Heart left ventricle (tissue), 16 donors: ENCODE results near the gene PPT2. TPM values are rescaled to one million over a fixed set of nuclear protein-coding genes. Genes with fewer than 3 reads are reported as not detected.

Experiments used
- ATAC-seq, 4 donors: fragments of 200-7000 bp; cut with Tn5 transposase; one replicate each; pipeline ENCODE4 v1.9.1; 2020 to 2022; ENCODE audit warnings: moderate library complexity in 4 of 4, mild to moderate bottlenecking in 3 of 4, moderate number of reproducible peaks in 1 of 4
- DNase-seq, 5 donors: peaks; one replicate each; pipeline ENCODE4 v3.0.0-alpha.2; 2020
- H3K27ac ChIP-seq, 12 donors: fragments of 200-600 bp; sonication (generic) in 4 of 12; one replicate each; pipeline versions ENCODE4 v1.5.0 to v1.8.0; 2016 to 2022; ENCODE audit warnings: mild to moderate bottlenecking in 2 of 12
- H3K27me3 ChIP-seq, 9 donors: fragments of 200-600 bp; sonication (generic) in 2 of 9; one replicate each; pipeline versions ENCODE4 v1.5.1 to v1.8.0; 2016 to 2022; ENCODE audit warnings: mild to moderate bottlenecking in 3 of 9
- H3K36me3 ChIP-seq, 9 donors: fragments of 200-600 bp; sonication (generic) in 2 of 9; one replicate each; pipeline versions ENCODE4 v1.5.0 to v1.8.0; 2018 to 2022; ENCODE audit warnings: mild to moderate bottlenecking in 2 of 9
- H3K4me1 ChIP-seq, 12 donors: fragments of 200-600 bp; sonication (generic) in 4 of 12; one replicate each; pipeline versions ENCODE4 v1.5.0 to v1.8.0; 2016 to 2022; ENCODE audit warnings: mild to moderate bottlenecking in 3 of 12
- H3K4me3 ChIP-seq, 12 donors: fragments of 200-600 bp; sonication (generic) in 4 of 12; one replicate each; pipeline versions ENCODE4 v1.5.0 to v1.8.0; 2017 to 2022; ENCODE audit warnings: mild to moderate bottlenecking in 9 of 12, moderate library complexity in 4 of 12
- H3K9me3 ChIP-seq, 12 donors: fragments of 200-600 bp; sonication (generic) in 4 of 12; one replicate each; pipeline versions ENCODE4 v1.5.0 to v1.8.0; 2016 to 2022; ENCODE audit warnings: mild to moderate bottlenecking in 1 of 12
- CTCF ChIP-seq, 12 donors: fragments of 200-600 bp; sonication (generic) in 4 of 12; IDR thresholded peaks; one replicate each; pipeline versions ENCODE4 v1.5.0 to v1.8.0; 2018 to 2022; ENCODE audit warnings: antibody characterized with exemption in 12 of 12, mild to moderate bottlenecking in 5 of 12
- POLR2A ChIP-seq, 2 donors: fragments of 450-650 bp; IDR thresholded peaks; one replicate each; pipeline ENCODE4 v1.6.1; 2017; ENCODE audit warnings: antibody characterized with exemption in 2 of 2, mild to moderate bottlenecking in 2 of 2, moderate library complexity in 2 of 2
- WGBS, 4 donors: extraction: QIAGEN DNeasy Blood & Tissue Kit in 2 of 4; methylation state at CpG; one replicate each; pipeline versions ENCODE4 v1.1.5 to v1.1.7; 2013 to 2018; 5-methylcytosine and 5-hydroxymethylcytosine counted together
- intact Hi-C, 10 donors: fragments of 100-400 bp; cut with DNase I; formaldehyde crosslinking; loops; one replicate each; pipeline versions ENCODE4 v1.11.1 to v1.14.2; 2022
- polyA plus RNA-seq, 2 donors: library from polyadenylated mRNA; stranded (reverse); fragments of 200-250 nt; gene quantifications; one replicate each; pipeline ENCODE4 v1.2.3, GENCODE V29; 2013
- total RNA-seq, 9 donors: library from RNA; depleted of rRNA in 2 of 9; stranded (reverse); fragments of >200 nt in 2 of 9; fragmentation: NEBNext Ultra II Directional in 3 of 9; extraction: Animal tissue kit (Norgen Biotek cat#: 25700) in 3 of 9; gene quantifications; one replicate each; pipeline versions ENCODE4 v1.1.0 to v1.2.4, GENCODE V29; 2016 to 2023
- donor health status: ischemic (EF 13 %, LVEDD 7.1; RV severe dilation, severe dysfunction).
- donor health status: healthy with polysubstance abuse.
- donor health status: DM: no; HTN: yes; CAD: no.
- donor health status: DM: no; HTN: no; CAD: no.
- donor health status: ischemic (EF 25% LVEDD 6.9; RV normal size, moderate dysfunction).
- donor health status: ischemic (EF 25% LVEDD 5.7; RV mildly dilated, moderate dysfunction).
- donor health status: healthy.
- donor health status: DM: yes; HTN: yes; CAD: no.
- donor health status: ischemic (EF 35%, LVEDD 5.7; RV mildly dilated, moderate dysfunction).
- donor health status: nonischemic (EF 11% LVEDD 7.7; RV severe dilation, severe dysfunction).
- donor health status: DM: yes; HTN: yes; CAD: no.
- donor health status: PGD.
- donor health status: ischemic (EF 29% LVEDD 5.4; RV normal size, mild dysfunction).
- donor health status: nonischemic (EF 23%, LVEDD 6.1; RV moderate dilation, normal function).

Gene PPT2
- total and polyA plus RNA-seq, 11 donors = 13.1 to 34.0 (median 21.6) TPM

GRCh38 chr6:32152769-32153563, 975 bp upstream of the PPT2 start:
- intact Hi-C loops = loop anchor here in 7 of 10 donors (1.0 to 10.0 kb wide), 6 partner anchors 22 to 108 kb away; partner anchors contain the start of gene FKBPL (in 1 of the 7)
- peaks cover 0 to 45% (median 4%) of the 10 kb centered on the region in 9 donors for H3K27me3 ChIP-seq
- H3K4me1 ChIP-seq = peaks cover 6 to 41% (median 21%) of the 10 kb centered on the region in 12 donors
- H3K4me3 ChIP-seq = peak overlapping the region; percentile 47 to 91 (median 78)
- H3K27ac ChIP-seq = peak overlapping the region; percentile 66 to 96 (median 91)
- no peaks in the 10 kb centered on the region for H3K9me3 ChIP-seq
- ATAC-seq (peak in 3 of 4 donors; percentile 22 to 38 (median 31)), DNase-seq (peak in 2 of 5 donors; percentile 55 to 68)
- no peak for TF ChIP-seq CTCF (IDR thresholded peaks at IDR 0.05)
- no peak for TF ChIP-seq POLR2A (IDR thresholded peaks at IDR 0.05)
- WGBS, 4 donors = 36 to 43% (median 38%) methylated on average over 32 to 35 of the region's 35 CpGs
- peaks cover 0 to 29% (median 22%) of the 10 kb centered on the region in 9 donors for H3K36me3 ChIP-seq

GRCh38 chr6:32154514-32155161, 697 bp downstream of the PPT2 start:
- no peaks in the 10 kb centered on the region for H3K9me3 ChIP-seq
- TF ChIP-seq CTCF (IDR thresholded peaks at IDR 0.05) (peak; percentile 24 to 65 (median 47)), POLR2A (IDR thresholded peaks at IDR 0.05) (no peak)
- peak overlapping the region; percentile 66 to 96 (median 91) for H3K27ac ChIP-seq
- peaks cover 6 to 41% (median 21%) of the 10 kb centered on the region in 12 donors for H3K4me1 ChIP-seq
- WGBS, 4 donors = 6 to 9% (median 7%) methylated on average over 21 to 34 of the region's 34 CpGs
- peak; percentile 60 to 78 (median 67) for DNase-seq
- intact Hi-C loops = loop anchor here in 8 of 10 donors (1.0 to 10.0 kb wide), 12 partner anchors 22 to 110 kb away; partner anchors contain the start of genes AGPAT1 (in 2 of the 8) and ATF6B (in 2 of the 8)
- H3K36me3 ChIP-seq = peaks cover 0 to 41% (median 31%) of the 10 kb centered on the region in 9 donors
- peak; percentile 59 to 70 (median 67) for ATAC-seq
- H3K4me3 ChIP-seq = peak overlapping the region; percentile 47 to 91 (median 78)
- H3K27me3 ChIP-seq = peaks cover 0 to 29% (median 0%) of the 10 kb centered on the region in 9 donors

GRCh38 chr6:32156891-32157290, 3.0 kb downstream of the PPT2 start:
- 92 to 93% (median 92%) methylated on average over 9 of the region's 9 CpGs for WGBS, 4 donors
- intact Hi-C loops = loop anchor here in 2 of 10 donors (10.0 kb wide), 2 partner anchors 72 to 112 kb away; no protein-coding TSS in a partner anchor
- H3K9me3 ChIP-seq = no peaks in the 10 kb centered on the region
- ATAC-seq = no peak
- H3K36me3 ChIP-seq = peaks cover 0 to 59% (median 45%) of the 10 kb centered on the region in 9 donors
- H3K4me3 ChIP-seq = no peak overlapping the region
- peaks cover 6 to 34% (median 20%) of the 10 kb centered on the region in 12 donors for H3K4me1 ChIP-seq
- H3K27ac ChIP-seq = no peak overlapping the region
- H3K27me3 ChIP-seq = peaks cover 0 to 14% (median 0%) of the 10 kb centered on the region in 9 donors
- no peak for DNase-seq
- no peak for TF ChIP-seq POLR2A (IDR thresholded peaks at IDR 0.05)
- TF ChIP-seq CTCF (IDR thresholded peaks at IDR 0.05) = no peak
